Left renal pelvis (tissue), 4 donors: ENCODE measurements around the gene CCDC185. TPM values are rescaled to one million over a fixed set of nuclear protein-coding genes. Genes with fewer than 3 reads are reported as not detected.
"Not testable (repeated sequence)": the region's sequence is repeated elsewhere in the genome, so short reads cannot be mapped to it uniquely, and the experiment has no call there.

Experiments
- DNase-seq, 4 donors: peaks; one replicate each; pipeline ENCODE4 v3.0.0-alpha.2; 2013; ENCODE audit warnings: low read depth in 4 of 4, low spot score in 3 of 4
- polyA plus RNA-seq, 4 donors: library from polyadenylated mRNA; unstranded; fragments of 120-200 nt; gene quantifications; one replicate each; pipeline ENCODE4 v1.2.1, GENCODE V29; 2013; ENCODE audit not compliant: insufficient read length in 4 of 4

The CCDC185 gene
- polyA plus RNA-seq, 4 donors, result 0.07 to 0.17 (median 0.09) TPM; not detected in 1

DNA sequence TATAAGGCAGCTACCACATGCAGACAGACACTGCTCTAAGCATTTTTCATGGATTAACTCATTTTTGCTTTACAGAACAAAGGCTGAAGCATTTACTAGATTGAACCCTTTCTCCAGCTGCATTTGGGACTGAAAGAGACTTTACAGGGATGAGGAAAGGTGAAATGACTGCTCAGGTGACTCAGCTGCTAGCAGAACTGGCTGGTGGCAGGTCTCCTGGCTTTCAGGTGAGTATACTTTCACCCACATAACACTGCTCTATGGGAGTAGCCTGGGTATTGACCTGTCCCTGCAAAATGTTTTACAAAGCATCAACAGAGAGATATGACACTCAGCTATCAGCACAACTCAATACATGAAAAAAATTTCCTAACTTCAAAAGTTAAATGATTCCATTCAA, 2.6 kb upstream of the CCDC185 start:
- no peak for DNase-seq

DNA sequence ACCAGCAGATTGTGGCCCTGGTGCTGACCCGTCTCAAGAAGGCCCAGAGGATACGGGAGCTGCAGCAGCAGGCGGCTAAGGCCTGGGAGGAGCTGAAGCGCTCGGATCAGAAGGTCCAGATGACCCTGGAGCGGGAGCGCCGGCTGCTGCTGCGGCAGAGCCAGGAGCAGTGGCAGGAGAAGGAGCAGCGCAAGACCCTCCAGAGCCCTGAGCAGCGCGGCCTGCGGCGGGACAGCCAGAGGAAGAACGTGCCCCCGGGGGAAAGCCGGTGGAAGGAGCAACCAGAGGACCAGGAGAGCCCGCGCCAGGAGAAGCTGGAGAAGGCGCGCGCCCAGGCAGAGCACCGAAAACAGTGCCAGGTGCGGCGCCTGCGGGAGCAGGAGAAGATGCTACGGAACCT, 1.0 kb downstream of the CCDC185 start:
- DNase-seq, result no peak

DNA sequence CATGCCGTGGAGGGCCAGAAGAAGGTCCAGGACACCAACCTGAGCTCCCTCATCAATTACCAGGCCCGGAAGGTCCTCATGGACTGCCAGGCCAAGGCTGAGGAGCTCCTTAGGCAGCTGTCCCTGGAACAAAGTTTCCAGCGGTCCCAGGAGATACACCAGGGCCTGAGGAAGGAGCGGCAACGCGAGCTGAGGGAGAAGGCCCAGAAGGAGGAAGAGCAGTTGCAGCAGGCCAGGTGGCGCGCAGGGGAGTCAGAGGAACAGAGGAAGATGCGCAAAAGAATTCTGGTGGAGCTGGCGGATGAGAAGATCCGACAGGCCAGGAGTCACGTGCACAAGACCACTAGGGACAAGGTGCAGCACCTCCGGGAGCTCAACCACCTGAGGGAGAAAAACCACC, 1.5 kb downstream of the CCDC185 start:
- no peak for DNase-seq

DNA sequence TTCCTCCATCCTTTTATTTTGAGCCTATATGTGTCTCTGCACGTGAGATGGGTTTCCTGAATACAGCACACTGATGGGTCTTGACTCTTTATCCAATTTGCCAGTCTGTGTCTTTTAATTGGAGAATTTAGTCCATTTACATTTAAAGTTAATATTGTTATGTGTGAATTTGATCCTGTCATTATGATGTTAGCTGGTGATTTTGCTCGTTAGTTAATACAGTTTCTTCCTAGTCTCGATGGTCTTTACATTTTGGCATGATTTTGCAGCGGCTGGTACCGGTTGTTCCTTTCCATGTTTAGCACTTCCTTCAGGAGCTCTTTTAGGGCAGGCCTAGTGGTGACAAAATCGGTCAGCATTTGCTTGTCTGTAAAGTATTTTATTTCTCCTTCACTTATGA, 6.2 kb downstream of the CCDC185 start:
- not testable (repeated sequence) for DNase-seq

DNA sequence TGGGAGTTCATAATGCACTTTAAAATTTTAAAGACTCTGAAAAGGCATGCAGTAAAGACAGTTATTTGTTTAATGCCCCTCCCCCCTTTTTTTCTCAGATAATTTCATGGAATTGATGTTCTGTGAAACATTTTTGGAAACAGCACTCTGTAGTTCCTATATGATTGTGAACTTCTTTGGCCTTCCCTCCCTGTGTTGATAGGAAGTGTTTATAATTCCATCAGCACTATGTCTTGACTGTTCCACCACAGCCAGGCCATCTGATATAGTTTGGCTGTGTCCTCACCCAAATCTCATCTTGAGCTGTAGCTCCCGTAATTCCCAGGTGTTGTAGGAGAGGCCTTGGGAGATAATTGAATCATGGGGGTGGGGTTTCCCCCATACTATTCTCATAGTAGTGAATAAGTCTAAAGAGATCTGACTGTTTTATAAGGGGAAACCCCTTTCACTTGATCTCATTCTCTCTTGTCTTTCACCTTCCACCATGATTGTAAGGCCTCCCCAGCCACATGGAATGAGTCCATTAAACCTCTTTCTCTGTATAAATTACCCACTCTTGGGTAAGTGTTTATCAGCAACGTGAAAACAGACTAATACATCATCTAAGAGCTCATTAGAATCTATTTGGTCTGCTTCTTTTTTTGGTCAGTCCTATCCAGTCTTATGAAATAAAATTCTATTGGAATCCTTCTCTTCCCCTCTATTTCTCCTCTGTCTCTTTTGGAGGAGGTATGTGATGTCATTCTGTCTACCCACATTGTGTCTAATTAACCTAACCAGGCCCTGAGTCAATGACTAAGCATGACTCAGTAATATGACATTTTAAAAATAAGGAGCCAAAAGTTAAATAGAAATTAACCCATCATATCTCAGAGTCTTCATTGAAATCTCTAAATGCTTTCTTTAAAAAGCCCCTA, 8.9 kb downstream of the CCDC185 start:
- DNase-seq, result no peak

DNA sequence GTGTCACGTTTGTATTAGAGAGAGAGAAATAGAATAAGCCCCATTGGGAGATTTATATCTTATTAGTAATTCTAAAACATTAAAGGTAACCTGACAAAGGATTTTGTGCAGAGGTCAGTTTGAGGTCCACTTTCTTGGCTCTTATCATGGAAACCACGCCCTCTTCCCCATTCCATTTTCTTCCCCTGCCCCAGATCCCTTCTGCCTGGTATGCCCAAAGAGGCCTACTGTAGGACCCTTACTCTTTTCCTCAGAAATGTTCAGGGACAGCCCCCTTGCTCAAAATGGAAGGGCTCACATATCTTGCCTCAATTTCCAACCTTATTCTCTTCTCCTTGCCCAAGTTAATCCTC, 9.6 kb downstream of the CCDC185 start:
- no peak for DNase-seq

DNA sequence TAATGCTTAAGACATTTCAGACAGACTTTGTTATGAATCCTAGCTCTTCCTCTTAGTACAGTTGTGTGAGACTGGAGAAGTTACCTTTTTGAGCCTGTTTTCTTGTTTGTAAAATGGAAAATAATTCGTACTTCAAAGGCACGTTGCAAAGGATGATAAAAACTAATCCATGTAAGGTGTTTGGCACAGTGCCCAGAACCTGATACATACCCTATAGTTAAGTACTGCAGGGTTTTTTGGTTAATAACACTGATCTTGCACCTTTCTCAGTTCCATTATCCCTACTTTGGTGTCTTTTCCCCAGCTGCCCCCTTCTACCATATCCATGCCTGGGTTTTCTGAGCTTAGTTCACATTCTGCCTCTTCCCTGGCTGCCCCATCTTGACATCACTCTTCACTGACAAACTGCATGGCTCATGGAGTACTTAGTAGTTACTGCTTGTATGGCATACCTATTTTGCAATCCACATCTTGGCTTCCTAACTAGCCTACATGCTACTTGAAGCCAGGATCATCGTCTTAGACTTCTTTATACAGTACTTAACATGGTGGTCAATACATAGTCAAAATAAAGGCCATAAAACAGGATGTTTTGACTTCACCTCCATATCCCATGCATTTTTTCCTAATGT, 10.1 kb downstream of the CCDC185 start:
- no peak for DNase-seq

DNA sequence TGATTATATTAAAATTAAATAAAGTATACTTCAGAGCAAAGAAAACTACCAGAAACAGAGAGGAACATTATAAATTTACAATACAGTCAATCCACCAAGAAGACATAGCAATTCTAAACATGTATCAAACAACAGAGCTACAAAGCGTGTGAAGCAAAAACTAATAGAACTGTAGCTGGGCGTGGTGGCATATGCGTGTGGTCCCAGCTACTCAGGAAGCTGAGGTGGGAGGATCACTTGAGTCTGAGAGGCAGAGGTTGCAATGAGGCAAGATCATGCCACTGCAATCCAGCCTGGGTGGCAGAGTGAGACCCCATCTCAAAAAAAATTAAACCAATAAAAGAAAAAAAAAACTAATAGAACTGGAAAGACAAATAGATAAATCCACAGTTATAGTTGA, 12.3 kb downstream of the CCDC185 start:
- no peak for DNase-seq

DNA sequence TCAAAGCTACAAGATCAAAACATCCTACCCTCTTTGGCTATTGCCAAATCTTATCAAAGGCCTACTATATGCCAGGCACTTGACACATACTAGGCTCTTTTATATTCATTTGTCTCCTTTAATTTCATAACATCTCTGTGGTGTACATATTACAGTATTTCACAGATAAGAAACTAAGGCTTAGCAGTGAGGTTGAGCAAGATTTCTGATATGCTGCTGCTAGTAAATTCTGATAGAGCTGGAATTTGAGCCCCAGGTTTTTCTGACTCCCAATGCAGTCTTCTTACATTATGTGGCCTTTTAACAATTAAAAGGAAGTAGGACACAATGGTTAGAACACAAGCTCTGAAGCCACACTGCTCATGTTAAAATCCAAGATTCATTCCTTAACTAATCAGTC, 16.8 kb downstream of the CCDC185 start:
- DNase-seq, result no peak

DNA sequence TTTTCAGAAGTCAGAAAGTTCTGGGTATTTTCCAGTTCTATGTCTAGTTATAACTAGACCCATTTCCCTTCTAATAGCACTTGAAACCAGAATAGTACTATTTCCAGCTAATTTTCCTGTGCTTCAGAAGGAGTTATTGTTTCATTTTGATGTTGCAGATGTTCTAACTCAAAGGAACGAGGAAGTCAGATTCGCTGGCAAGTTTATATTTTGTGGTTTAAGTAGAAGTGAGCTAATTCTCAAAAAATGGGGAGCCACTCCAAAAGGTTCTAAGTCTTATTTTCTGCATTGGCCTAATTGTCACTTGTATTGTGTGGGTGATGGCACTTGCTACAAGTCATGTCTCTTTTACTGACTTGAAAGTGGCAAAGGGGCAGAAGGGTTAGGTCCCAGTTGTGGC, 18.1 kb downstream of the CCDC185 start:
- DNase-seq, result no peak

DNA sequence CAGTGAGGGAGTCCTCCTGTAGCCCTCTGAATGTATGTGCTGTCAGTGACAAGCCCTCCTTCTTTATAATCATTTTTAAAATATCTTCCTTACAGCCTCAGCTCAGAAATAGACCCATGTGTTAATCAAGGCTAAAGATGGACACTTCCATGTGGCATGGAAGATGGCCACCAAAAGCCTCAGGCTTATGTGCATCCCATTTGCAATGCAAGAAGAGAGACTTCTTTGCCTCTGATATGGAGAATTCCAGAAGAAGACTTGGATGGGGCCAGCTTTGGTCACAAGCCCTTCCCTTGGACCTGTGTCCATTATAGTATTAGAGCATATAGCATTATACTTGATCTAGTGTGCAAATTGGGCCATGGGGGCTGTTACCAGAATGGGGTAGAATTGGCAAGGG, 18.5 kb downstream of the CCDC185 start:
- no peak for DNase-seq

DNA sequence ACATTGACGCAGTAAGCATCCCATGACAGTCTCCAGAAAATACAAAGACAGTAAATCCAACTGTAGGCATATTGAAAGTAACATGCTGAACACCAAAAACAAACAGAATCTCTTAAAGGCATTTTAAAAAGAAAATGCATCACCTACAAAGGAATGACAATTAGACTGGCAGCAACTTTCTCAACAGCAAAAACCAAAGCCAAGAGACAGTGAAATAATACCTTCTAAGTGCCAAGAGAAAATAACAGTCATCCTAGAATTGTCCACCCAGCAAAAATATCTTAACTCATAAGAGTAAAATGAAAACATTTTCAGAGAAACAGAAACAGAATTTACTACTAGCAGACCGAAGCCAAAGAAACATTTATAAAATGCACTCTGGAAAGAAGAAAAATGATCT, 20.0 kb downstream of the CCDC185 start:
- DNase-seq, result no peak

DNA sequence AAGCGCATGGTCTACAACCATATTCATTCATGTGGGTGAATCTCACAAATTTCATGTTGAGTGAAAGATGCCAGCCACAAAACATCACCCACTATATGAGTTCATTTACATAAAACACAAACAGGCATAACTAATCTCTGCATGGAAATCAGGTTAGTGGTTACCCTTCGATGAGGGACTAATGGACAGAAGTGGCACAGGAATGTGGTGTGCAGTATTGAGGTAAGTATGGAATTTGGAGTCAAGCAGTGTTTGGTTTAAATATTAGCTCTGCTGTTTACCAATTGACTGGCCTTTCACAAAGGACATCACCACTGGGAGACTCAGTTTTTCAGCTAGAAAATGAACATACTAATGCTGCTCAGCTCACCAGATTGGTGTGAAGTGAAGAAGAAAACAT, 24.2 kb downstream of the CCDC185 start:
- no peak for DNase-seq

DNA sequence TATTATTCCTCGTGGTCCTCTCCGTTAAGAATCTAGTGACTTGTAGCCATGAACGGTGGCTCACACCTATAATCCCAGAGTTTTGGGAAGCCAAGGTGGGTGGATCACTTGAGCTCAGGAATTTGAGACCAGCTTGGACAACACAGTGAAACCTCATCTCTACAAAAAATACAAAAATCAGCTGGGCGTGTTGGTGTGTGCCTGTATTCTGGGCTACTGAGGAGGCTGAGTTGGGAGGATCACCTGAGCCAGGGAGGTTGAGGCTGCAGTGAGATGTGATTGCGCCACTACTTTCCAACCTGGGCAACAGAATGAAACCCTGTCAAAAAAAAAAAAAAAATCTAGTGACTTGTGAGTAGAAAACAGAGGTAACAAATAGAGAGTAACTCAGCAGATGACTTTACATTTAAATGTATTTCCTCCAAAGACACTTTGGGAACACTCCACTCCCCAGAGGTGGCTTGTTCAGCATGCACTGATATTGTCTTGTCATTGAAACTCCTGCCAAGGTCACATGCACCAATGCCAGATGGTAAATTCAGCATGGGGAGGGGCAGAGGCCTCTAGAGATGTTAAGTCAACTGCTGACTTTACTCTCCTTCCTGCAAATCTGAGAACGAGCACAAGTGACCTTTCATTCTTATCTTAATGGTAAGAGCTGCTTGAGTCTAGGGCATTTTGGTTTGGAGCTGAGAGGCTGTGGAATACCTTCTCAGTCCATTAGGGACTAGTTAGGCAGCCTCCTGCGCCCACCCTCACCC, 24.9 kb downstream of the CCDC185 start:
- DNase-seq, result no peak

DNA sequence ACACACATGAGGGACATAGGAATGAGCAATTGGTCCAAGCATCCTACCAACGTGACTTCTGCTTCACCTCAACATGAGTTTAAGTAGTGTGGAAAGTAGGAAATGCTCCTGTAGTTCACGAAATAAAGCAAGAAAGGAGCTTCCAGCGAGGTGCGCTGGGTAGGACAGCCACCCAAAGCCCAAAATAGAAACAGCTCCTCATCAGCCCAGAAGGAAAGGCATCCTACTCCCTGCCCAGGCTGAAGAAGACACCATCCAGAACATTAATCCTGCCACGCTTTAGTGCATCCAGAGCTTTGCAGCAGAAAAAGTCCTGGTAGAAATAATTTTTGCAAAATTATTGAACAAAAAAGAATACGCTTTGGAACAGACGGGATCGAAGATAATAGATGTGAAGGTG, 25.9 kb downstream of the CCDC185 start:
- DNase-seq, result no peak

DNA sequence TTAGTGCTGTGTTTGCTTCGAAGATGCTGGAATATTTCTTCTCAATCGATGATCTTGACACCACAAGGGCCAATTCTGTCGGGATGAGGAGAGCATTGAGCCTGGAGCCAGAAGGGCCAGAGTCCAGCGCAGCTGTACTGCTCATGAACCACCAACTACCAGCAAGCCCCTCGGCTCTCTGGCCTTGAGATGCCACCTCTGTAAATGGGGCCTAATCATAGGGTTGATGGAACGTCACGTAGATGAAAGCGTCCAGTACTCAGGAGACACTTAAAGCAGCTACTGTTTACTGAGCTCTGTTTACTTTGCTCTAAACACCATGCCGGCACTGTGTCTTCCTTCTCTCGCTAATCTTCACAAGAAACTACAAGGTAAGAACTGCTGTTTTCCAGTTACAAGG, 26.3 kb downstream of the CCDC185 start:
- DNase-seq, result no peak

DNA sequence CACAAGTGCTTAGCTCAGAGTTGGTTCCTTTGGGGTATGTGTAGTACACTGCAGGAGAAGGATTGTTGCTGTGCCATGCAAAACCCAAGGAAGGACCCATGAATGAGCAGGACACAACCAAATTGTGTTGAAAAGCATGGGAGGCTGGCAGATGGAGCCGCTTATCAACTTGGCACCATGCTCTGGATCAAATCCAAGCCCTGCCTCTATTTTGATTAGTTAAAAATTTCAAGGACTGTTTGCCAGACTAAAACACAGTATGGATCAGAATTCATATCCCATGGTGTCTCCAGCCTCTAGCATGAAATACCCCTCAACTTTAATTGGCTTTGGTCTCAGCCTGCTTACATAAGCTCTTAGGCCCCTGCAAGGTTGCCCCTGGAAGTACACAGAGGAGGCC, 27.8 kb downstream of the CCDC185 start:
- DNase-seq, result no peak

DNA sequence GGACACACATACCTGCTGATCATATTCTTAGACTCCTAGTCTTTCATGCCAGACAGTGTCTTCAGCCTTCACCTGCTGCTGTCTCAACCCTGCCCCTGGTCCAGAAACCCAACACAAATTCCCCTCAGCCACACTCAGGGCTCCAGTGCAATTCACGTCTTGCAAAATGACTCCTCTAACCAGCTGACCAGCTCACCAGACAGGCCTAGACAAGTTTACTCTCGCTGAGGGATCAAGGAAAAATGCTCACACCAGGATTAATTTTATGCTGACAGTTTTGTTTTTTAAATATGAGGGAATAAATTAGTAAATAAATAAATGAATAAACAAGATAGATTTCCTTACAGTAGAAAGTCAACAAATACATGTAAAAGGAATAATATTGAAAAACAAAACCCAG, 28.5 kb downstream of the CCDC185 start:
- no peak for DNase-seq

DNA sequence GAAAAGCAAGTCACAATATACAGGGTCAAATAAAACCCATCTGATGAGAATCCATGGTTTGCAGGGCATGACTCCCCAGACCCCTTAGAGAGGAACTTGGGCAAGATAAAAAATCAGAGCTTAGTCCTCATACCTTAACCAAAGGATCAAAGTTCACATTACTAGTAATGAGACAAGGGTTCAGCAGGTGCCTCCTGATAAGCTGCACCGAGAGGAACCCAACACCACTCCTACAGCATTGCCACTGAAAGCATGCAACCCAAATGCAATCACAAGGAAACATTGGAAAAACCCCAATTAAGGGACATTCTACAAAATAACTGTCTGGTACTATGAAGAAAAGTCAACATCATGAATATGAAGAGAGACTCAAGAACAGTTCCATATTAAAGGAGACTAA, 29.7 kb downstream of the CCDC185 start:
- DNase-seq, result no peak

DNA sequence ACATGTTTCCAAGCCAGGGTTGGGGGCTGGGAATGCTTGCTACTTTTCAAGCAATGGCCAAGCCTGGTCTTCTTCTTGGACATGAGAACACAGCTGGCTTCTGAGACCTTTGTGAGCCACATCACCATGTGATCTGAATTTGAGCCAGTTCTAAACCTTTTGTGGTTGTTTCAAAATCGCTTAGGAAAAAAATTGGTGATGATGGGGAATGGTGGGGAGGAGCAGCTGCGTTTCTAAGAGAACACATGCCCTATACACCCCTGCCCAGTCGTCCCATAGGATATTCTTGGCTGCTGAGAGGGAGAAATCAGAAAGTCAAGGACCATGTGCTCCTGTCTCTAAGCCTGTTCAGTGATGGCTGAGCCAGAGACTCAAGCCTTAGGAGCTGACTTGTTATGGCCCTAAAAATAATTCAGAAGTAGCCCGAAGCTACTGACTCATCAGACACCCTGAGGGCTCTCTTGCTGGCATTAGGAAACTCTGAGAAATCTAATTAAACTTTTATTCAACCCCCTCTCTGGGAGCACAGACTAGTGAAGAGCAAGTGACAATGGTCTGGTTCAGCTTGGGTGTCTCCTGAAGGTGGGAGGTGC, 30.5 kb downstream of the CCDC185 start:
- DNase-seq, result no peak

DNA sequence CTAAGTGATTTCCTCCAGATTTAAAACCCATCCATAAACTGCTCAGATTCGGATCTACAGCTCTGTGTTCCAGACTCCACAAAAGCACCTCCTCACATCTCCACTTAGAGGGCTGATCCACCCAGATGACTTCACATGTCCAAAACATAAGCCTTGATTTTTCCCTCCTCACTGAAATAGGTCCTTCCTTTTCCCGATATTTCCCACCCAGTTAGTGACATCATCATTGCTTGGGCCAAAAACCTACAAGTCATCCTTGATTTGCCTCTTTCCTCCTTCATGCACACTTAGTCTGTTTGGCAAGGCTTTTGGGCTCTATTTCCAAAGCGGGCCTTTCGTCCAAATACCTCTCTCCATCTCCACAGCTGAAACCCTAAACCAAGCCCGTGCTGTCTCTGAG, 32.3 kb downstream of the CCDC185 start:
- DNase-seq, result no peak
